Measurements from ENCODE around the gene BLNK.

Gene BLNK

GRCh38 chr10:96153070-96153469, 118.3 kb downstream of the BLNK start:
- TF ChIP-seq RAD21 (IDR thresholded peaks at IDR 0.05; ENCODE audit: low read depth) (no peak), USF1 (IDR thresholded peaks at IDR 0.05) (no peak), NFIC (IDR thresholded peaks at IDR 0.05) (no peak), TAF1 (IDR thresholded peaks at IDR 0.05; ENCODE audit: low read depth) (no peak), EGR1 (IDR thresholded peaks at IDR 0.05) (no peak), FOXM1 (IDR thresholded peaks at IDR 0.05; ENCODE audit: borderline replicate concordance, low read depth) (no peak), TCF12 (IDR thresholded peaks at IDR 0.05; ENCODE audit: low read depth) (no peak), MAX (IDR thresholded peaks at IDR 0.05) (no peak), YY1 (IDR thresholded peaks at IDR 0.05; ENCODE audit: low read depth) (no peak), CEBPB (IDR thresholded peaks at IDR 0.05) (no peak)

GRCh38 chr10:96152437-96152836, 118.9 kb downstream of the BLNK start:
- no peak for TF ChIP-seq RAD21 (IDR thresholded peaks at IDR 0.05; ENCODE audit: low read depth)
- TF ChIP-seq CEBPB (IDR thresholded peaks at IDR 0.05), result no peak
- no peak for TF ChIP-seq USF1 (IDR thresholded peaks at IDR 0.05)
- no peak for TF ChIP-seq REST (IDR thresholded peaks at IDR 0.05; ENCODE audit: low read depth)
- TF ChIP-seq NFIC (IDR thresholded peaks at IDR 0.05), result no peak
- no peak for TF ChIP-seq EGR1 (IDR thresholded peaks at IDR 0.05)
- TF ChIP-seq YY1 (IDR thresholded peaks at IDR 0.05; ENCODE audit: low read depth), result no peak
- TF ChIP-seq CREB1 (IDR thresholded peaks at IDR 0.05; ENCODE audit: low read depth), result no peak
- TF ChIP-seq MAX (IDR thresholded peaks at IDR 0.05), result no peak
- TF ChIP-seq TEAD4 (IDR thresholded peaks at IDR 0.05), result no peak
- no peak for TF ChIP-seq FOXM1 (IDR thresholded peaks at IDR 0.05; ENCODE audit: borderline replicate concordance, low read depth)
- TF ChIP-seq EP300 (IDR thresholded peaks at IDR 0.05; ENCODE audit: borderline replicate concordance), result no peak
- TF ChIP-seq TCF12 (IDR thresholded peaks at IDR 0.05; ENCODE audit: low read depth), result no peak
- TF ChIP-seq TAF1 (IDR thresholded peaks at IDR 0.05; ENCODE audit: low read depth), result no peak
- no peak for TF ChIP-seq ZBTB7A (IDR thresholded peaks at IDR 0.05; ENCODE audit: low read depth)
